Prostate gland (tissue), 2 donors: ENCODE results near the gene VSIR.

Experiments used
- POLR2A ChIP-seq: fragments of 450-650 bp; IDR thresholded peaks from one replicate; pipeline ENCODE4 v1.6.1; 2016; ENCODE audit warnings: antibody characterized with exemption, mild to moderate bottlenecking
- POLR2AphosphoS5 ChIP-seq: sonication (generic); formaldehyde crosslinking; IDR thresholded peaks from one replicate; pipeline ENCODE4 v1.6.1; 2017; ENCODE audit warnings: antibody characterized with exemption
- TF ChIP-seq, protein P1 (sequence below), 4 experiments: fragments of 200-600 bp in 2 of 4; fragments of 450-650 bp in 2 of 4; sonication (generic) in 2 of 4; IDR thresholded peaks; 1 replicate in 3 of 4; 2 replicates in 1 of 4; pipeline ENCODE4 v1.5.1; 2016 to 2019; ENCODE audit warnings: antibody characterized with exemption in 4 of 4, mild to moderate bottlenecking in 2 of 4, moderate library complexity in 2 of 4

GRCh38 chr10:71751515-71752224, 21.6 kb downstream of the VSIR start:
- TF ChIP-seq, protein P1, sequence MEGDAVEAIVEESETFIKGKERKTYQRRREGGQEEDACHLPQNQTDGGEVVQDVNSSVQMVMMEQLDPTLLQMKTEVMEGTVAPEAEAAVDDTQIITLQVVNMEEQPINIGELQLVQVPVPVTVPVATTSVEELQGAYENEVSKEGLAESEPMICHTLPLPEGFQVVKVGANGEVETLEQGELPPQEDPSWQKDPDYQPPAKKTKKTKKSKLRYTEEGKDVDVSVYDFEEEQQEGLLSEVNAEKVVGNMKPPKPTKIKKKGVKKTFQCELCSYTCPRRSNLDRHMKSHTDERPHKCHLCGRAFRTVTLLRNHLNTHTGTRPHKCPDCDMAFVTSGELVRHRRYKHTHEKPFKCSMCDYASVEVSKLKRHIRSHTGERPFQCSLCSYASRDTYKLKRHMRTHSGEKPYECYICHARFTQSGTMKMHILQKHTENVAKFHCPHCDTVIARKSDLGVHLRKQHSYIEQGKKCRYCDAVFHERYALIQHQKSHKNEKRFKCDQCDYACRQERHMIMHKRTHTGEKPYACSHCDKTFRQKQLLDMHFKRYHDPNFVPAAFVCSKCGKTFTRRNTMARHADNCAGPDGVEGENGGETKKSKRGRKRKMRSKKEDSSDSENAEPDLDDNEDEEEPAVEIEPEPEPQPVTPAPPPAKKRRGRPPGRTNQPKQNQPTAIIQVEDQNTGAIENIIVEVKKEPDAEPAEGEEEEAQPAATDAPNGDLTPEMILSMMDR (IDR thresholded peaks at IDR 0.05): no peak
- TF ChIP-seq POLR2A (no peak), POLR2AphosphoS5 (no peak)
